Amniotic stem cell (primary cell): Measurements from ENCODE around the gene RBFOX2.
"Not testable (repeated sequence)": the region's sequence is repeated elsewhere in the genome, so short reads cannot be mapped to it uniquely, and the experiment has no call there.

Experiments
- DNase-seq: peaks from one replicate; lab custom pipeline; 2025; lab: John Stamatoyannopoulos, UW

Gene RBFOX2

GRCh38 chr22:35830305-35830704 is 198.3 kb downstream of the RBFOX2 start:
- no peak for DNase-seq

- DNase-seq, result no peak
Observed at GRCh38 chr22:35824256-35824655, 204.4 kb downstream of the RBFOX2 start.

- no peak for DNase-seq
Observed at GRCh38 chr22:35821654-35822053, 207.0 kb downstream of the RBFOX2 start.

GRCh38 chr22:35819421-35819820 is 209.2 kb downstream of the RBFOX2 start:
- no peak for DNase-seq

GRCh38 chr22:35818897-35819296 is 209.7 kb downstream of the RBFOX2 start:
- no peak for DNase-seq

- no peak for DNase-seq
Observed at GRCh38 chr22:35812600-35812999, 216.0 kb downstream of the RBFOX2 start.

GRCh38 chr22:35811670-35812069 is 217.0 kb downstream of the RBFOX2 start:
- no peak for DNase-seq

- no peak for DNase-seq
Observed at GRCh38 chr22:35809816-35810215, 218.8 kb downstream of the RBFOX2 start.

GRCh38 chr22:35808377-35808776 is 220.2 kb downstream of the RBFOX2 start:
- no peak for DNase-seq

- DNase-seq, result not testable (repeated sequence)
Observed at GRCh38 chr22:35806668-35807067, 222.0 kb downstream of the RBFOX2 start.

GRCh38 chr22:35805466-35805865 is 223.2 kb downstream of the RBFOX2 start:
- no peak for DNase-seq

GRCh38 chr22:35804421-35804820 is 224.2 kb downstream of the RBFOX2 start:
- DNase-seq, result no peak

- no peak for DNase-seq
Observed at GRCh38 chr22:35802885-35803284, 225.7 kb downstream of the RBFOX2 start.

- not testable (repeated sequence) for DNase-seq
Observed at GRCh38 chr22:35801301-35801700, 227.3 kb downstream of the RBFOX2 start.

- no peak for DNase-seq
Observed at GRCh38 chr22:35799150-35799549, 229.5 kb downstream of the RBFOX2 start.

- no peak for DNase-seq
Observed at GRCh38 chr22:35797411-35797810, 231.2 kb downstream of the RBFOX2 start.

- no peak for DNase-seq
Observed at GRCh38 chr22:35795476-35795875, 233.1 kb downstream of the RBFOX2 start.

- no peak for DNase-seq
Observed at GRCh38 chr22:35792506-35792905, 236.1 kb downstream of the RBFOX2 start.

- not testable (repeated sequence) for DNase-seq
Observed at GRCh38 chr22:35791788-35792187, 236.8 kb downstream of the RBFOX2 start.

- DNase-seq, result no peak
Observed at GRCh38 chr22:35785181-35785923, 243.3 kb downstream of the RBFOX2 start.

- DNase-seq, result no peak
Observed at GRCh38 chr22:35784633-35785032, 244.0 kb downstream of the RBFOX2 start.

GRCh38 chr22:35783943-35784614 is 244.5 kb downstream of the RBFOX2 start:
- no peak for DNase-seq

- DNase-seq, result no peak
Observed at GRCh38 chr22:35782504-35782903, 246.1 kb downstream of the RBFOX2 start.

GRCh38 chr22:35781898-35782297 is 246.7 kb downstream of the RBFOX2 start:
- DNase-seq, result no peak
